ENCODE measurements around the gene PIP5K1B. TPM values are rescaled to one million over a fixed set of nuclear protein-coding genes. Genes with fewer than 3 reads are reported as not detected.
"Not testable (repeated sequence)": the region's sequence is repeated elsewhere in the genome, so short reads cannot be mapped to it uniquely, and the experiment has no call there.

The PIP5K1B gene
- 0.15 TPM in 1 of 2 replicates, not detected in the other for total RNA-seq

DNA sequence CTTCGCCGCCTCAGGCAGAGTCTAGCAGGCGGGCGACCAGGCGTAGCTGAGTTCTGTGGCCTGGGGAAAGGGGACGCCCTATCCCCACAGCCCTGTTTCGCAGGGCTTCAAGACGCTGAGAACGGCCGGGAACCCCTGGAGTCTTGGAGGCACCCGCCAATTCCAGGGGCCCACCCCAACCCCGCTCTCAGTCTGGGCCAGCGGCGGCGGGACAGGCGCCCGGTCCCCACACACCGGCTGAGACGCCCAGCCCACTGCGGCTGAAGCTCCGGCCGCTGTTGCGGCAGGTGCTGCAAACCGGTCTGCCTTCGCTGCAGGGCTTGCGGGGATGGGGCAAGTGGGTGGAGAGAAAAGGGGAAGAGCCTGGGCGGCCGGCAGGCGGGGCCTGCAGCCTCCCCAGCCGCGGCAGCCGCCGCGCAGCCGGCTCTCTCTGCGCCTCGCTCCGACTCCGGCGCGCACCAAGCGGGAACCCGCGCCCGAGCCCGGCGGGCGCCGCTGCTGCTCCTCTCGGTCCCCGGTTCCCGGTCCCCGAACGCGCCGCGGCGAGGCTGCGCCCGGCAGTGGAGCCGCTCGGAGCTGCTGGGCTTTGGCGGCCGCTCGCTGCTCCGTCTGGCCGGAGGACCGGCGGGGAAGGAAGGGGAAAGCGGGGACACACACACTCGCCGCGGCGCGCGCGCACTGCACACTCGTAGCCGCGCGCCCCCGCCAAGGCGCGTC is at the start of gene PIP5K1B:
Gene PIP5K1B, plus strand, starts transcription at position 427 of the 717 bp plus-strand sequence. CDS start 117,375 bp downstream, outside the sequence.
- peak; percentile 16 for DNase-seq (ENCODE audit: low read depth)

GRCh38 chr9:68664036-68664435 is 41.0 kb upstream of the PIP5K1B start:
- no peak for DNase-seq (ENCODE audit: low read depth)

- DNase-seq (ENCODE audit: low read depth): no peak
Measured at GRCh38 chr9:68668127-68668526, 36.9 kb upstream of the PIP5K1B start.

GRCh38 chr9:68669218-68669617 is 35.8 kb upstream of the PIP5K1B start:
- no peak for DNase-seq (ENCODE audit: low read depth)

- no peak for DNase-seq (ENCODE audit: low read depth)
Measured at GRCh38 chr9:68672215-68672614, 32.8 kb upstream of the PIP5K1B start.

DNA sequence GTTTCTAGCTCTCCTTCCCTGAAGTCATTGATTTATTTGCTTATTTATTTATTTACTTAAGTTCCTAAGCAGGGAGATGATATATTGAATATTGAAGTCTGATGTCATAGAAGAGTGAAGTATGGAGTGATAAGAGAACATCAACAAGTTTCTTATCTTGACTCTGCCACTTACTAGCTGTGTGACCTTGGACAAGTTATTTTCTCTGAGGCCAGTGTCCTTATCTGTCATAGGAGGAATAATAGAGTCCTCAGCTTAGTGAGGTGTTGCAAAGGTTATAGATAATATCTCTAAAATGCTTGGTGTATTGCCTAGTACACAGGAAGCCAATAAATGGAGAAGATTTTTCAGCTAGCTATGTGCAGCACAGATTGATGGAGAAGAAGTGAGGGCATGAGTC is 32.4 kb upstream of the PIP5K1B start:
- no peak for DNase-seq (ENCODE audit: low read depth)

GRCh38 chr9:68678430-68678829 is 26.6 kb upstream of the PIP5K1B start:
- DNase-seq (ENCODE audit: low read depth): no peak

GRCh38 chr9:68683433-68683832 is 21.6 kb upstream of the PIP5K1B start:
- DNase-seq (ENCODE audit: low read depth): no peak

DNA sequence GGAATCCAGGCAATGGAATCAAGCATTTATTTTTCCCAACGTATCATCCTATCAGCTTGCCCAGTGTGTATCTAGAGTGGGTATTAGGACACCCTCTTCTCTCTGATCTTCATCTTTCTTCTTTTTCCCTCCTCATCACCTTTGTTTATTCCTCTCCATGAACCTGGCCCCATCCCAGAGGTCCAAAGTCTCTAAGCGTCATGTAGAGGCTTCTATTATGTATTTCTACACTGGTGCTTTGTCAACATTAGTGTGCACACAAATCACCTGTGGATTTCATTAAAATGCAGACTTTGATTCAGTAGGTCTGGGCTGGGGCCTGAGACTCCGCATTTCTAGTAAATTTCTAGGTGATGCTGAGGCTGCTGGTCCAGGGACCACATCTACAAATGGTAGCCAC is 19.8 kb upstream of the PIP5K1B start:
- DNase-seq (ENCODE audit: low read depth): no peak

DNA sequence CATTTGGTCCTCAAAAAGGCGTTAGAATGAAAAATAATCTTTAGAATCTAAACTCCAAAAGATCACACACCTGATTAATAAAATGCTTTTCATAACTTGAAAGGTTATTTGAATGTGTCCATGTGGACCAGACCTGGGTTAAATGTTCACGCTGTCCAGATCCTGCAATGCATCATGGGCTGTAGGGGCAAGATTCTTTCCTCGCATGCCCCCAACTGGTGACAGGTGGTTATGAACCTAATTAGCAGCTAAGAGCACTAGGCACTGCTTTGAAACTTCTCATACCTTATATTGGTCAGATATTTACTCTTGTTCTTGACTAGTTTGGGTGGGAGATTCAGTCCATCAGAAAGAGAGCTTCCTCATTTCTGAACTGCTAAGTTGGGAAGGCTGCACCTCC is 19.3 kb upstream of the PIP5K1B start:
- DNase-seq (ENCODE audit: low read depth): no peak

DNA sequence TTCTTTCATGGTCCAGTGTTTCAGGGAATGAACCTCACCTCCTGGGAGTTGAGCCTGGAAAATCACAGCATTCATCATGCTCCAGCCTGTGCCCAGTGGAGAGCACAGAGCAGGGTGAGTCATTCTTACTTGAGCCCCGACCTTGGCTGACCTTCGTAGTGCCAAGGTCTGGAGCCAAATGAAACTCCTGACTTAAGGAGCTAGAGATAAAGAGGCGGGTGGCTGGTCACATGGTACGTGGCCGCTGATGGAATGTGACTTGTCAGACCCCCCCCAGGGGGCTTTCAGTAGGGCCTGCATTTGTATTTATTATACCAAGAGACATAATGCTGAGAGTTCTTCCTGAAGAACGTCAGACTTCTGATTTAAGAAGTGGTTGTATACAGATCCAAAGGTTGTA is 15.0 kb upstream of the PIP5K1B start:
- DNase-seq (ENCODE audit: low read depth): peak; percentile 73

DNA sequence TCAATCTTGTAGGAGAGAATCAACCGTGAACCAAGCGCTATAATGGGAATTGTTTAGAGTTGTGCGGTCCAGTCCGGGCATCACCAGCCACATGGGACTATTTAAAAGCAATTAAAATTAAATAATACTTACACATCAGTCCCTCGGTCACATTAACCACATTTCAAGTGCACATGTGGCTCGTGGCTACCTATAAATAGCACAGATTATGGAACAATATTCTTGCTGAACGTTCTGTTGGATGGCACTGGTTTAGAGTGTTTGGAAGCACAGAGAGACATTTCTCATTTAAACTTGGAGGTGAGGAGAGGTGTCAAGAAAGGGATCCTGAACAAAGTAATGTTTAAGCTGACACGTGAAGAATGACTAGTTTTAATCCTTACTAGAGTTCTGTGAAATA is 12.5 kb upstream of the PIP5K1B start:
- no peak for DNase-seq (ENCODE audit: low read depth)

DNA sequence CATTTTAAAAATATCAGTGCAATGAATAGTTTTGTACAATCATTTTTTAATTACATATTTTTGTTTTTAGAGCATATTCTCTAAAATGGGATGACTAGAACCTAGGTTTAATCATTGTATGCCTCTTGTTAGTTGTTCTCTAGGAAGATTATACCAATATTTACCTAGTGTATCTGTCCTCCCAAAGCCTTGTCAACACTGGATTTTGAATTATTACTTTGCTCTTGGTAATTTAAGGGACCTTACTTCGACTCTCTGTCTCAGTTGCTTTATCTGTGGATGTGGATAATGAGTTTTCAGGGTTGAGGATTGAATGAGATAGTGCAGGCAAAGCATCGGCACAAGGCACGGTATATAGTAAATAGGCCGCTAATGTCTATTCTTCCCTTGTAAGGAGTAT is 10.9 kb upstream of the PIP5K1B start:
- DNase-seq (ENCODE audit: low read depth): no peak

- DNase-seq (ENCODE audit: low read depth): no peak
Measured at GRCh38 chr9:68697851-68698250, 7.2 kb upstream of the PIP5K1B start.

GRCh38 chr9:68698943-68699509 is 6.0 kb upstream of the PIP5K1B start:
- no peak for DNase-seq (ENCODE audit: low read depth)

DNA sequence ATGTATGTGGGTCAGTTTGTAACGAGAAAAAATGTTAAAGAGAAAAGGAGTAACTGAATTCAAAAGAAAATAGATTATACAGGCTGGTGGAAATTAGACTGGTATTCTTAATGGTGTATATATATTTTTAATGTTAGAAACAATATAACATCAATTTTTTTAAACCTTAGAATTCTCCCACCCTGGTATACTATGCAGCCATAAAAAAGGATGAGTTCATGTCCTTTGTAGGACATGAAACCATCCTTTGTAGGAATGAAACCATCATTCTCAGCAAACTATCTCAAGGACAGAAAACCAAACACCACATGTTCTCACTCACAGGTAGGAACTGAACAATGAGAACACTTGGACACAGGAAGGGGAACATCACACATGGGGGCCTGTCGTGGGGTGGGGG is 5.4 kb upstream of the PIP5K1B start:
- DNase-seq (ENCODE audit: low read depth): not testable (repeated sequence)

GRCh38 chr9:68702493-68702892 is 2.5 kb upstream of the PIP5K1B start:
- no peak for DNase-seq (ENCODE audit: low read depth)

- DNase-seq (ENCODE audit: low read depth): no peak
Measured at GRCh38 chr9:68703672-68704071, 1.4 kb upstream of the PIP5K1B start.

- DNase-seq (ENCODE audit: low read depth): no peak
Measured at GRCh38 chr9:68704498-68704813, 584 bp upstream of the PIP5K1B start.

GRCh38 chr9:68705531-68706362 is 707 bp downstream of the PIP5K1B start:
- no peak for DNase-seq (ENCODE audit: low read depth)

GRCh38 chr9:68706363-68707201 is 1.5 kb downstream of the PIP5K1B start:
- DNase-seq (ENCODE audit: low read depth): no peak
